ENCODE measurements around the gene INPP4A.

GRCh38 chr2:98436734-98437133 lies 7.9 kb upstream of the INPP4A start:
- TF ChIP-seq PATZ1 (CRISPR knock-in tag; IDR thresholded peaks at IDR 0.05) (no peak), ZFP41 (CRISPR knock-in tag; IDR thresholded peaks at IDR 0.05; ENCODE audit: borderline replicate concordance) (no peak), SUZ12 (IDR thresholded peaks at IDR 0.05; ENCODE audit: low read depth, low read length) (no peak), CTCF (CRISPR knock-in tag; IDR thresholded peaks at IDR 0.05) (no peak)
